Panc1 (cell line): Measurements from ENCODE around the gene OR4F15. TPM values are rescaled to one million over a fixed set of nuclear protein-coding genes. Genes with fewer than 3 reads are reported as not detected.
"Not testable (repeated sequence)": the region's sequence is repeated elsewhere in the genome, so short reads cannot be mapped to it uniquely, and the experiment has no call there.

Experiments
- ATAC-seq: fragments of 200-7000 bp; cut with Tn5 transposase; 2 replicates; pipeline ENCODE4 v1.9.1; 2020; ENCODE audit warnings: mild to moderate bottlenecking, moderate library complexity
- BruUV-seq: library from RNA; stranded (reverse); fragments of 400-500 nt; replicated peaks from 2 replicates; lab custom pipeline; 2021; lab: Mats Ljungman, UMichigan
- CTCF ChIA-PET: fragments of 300-600 bp; sonication (Branson Sonifier 250); formaldehyde crosslinking; loops from one replicate; lab custom pipeline; 2022; ENCODE audit warnings: antibody characterized with exemption; lab: Charles Lee
- POLR2A ChIA-PET: fragments of 300-600 bp; sonication (Branson Sonifier 250); formaldehyde crosslinking; loops from one replicate; lab custom pipeline; 2022; ENCODE audit warnings: antibody characterized with exemption; lab: Charles Lee
- DNase-seq: peaks from one replicate; pipeline ENCODE4 v3.0.0-alpha.2; 2010; ENCODE audit warnings: low read depth, low spot score
- H3K27ac ChIP-seq: 2 replicates; pipeline ENCODE4 v1.5.1; 2011; ENCODE audit warnings: mild to moderate bottlenecking, low read length, inconsistent platforms
- H3K27me3 ChIP-seq: fragments of 200-500 bp; sonication (Bioruptor generic); 2 replicates; pipeline ENCODE4 v1.6.0; 2014; ENCODE audit warnings: low read length, inconsistent platforms; ENCODE audit not compliant: control insufficient read depth, insufficient read depth
- H3K36me3 ChIP-seq: fragments of 200-500 bp; sonication (Bioruptor generic); 2 replicates; pipeline ENCODE4 v1.5.1; 2014; ENCODE audit warnings: inconsistent platforms, mild to moderate bottlenecking, low read length, moderate library complexity; ENCODE audit not compliant: control insufficient read depth, insufficient read depth
- H3K4me1 ChIP-seq: 2 replicates; pipeline ENCODE4 v1.5.1; 2011; ENCODE audit warnings: inconsistent platforms, mild to moderate bottlenecking, low read length, moderate library complexity; ENCODE audit not compliant: control insufficient read depth, insufficient read depth
- H3K4me3 ChIP-seq, 2 experiments: 2 replicates each; pipeline ENCODE4 v1.5.1; 2011 to 2012; ENCODE audit warnings: low read depth in 2 of 2, low read length in 2 of 2, mild to moderate bottlenecking in 2 of 2, inconsistent platforms in 1 of 2, moderate library complexity in 1 of 2
- H3K9me3 ChIP-seq: fragments of 200-500 bp; sonication (Bioruptor generic); 2 replicates; pipeline ENCODE4 v1.5.1; 2014; ENCODE audit warnings: low read depth, mild to moderate bottlenecking, inconsistent platforms, low read length, moderate library complexity; ENCODE audit not compliant: control insufficient read depth, insufficient read depth
- CTCF ChIP-seq: fragments of 450-650 bp; IDR thresholded peaks from 2 replicates; pipeline ENCODE4 v1.5.1; 2017; ENCODE audit warnings: mild to moderate bottlenecking
- POLR2AphosphoS5 ChIP-seq: IDR thresholded peaks from 2 replicates; pipeline ENCODE4 v1.6.1; 2012; ENCODE audit warnings: mild to moderate bottlenecking, low read depth, low read length, moderate library complexity
- REST ChIP-seq, 2 experiments: IDR thresholded peaks; 2 replicates each; pipeline ENCODE4 v1.6.1; 2011 to 2012; ENCODE audit warnings: low read depth in 2 of 2, control low read depth in 1 of 2, low read length in 1 of 2, mild to moderate bottlenecking in 1 of 2, moderate library complexity in 1 of 2; ENCODE audit not compliant: insufficient read depth in 1 of 2
- SIN3A ChIP-seq: IDR thresholded peaks from 2 replicates; pipeline ENCODE4 v1.6.1; 2012; ENCODE audit warnings: low read depth, mild to moderate bottlenecking, low read length, moderate library complexity, borderline replicate concordance; ENCODE audit not compliant: insufficient read depth
- TCF7L2 ChIP-seq: IDR thresholded peaks from 2 replicates; pipeline ENCODE4 v1.6.1; 2011; ENCODE audit warnings: mild to moderate bottlenecking, low read depth, low read length, inconsistent platforms
- in situ Hi-C: cut with HindIII; loops from 2 replicates; pipeline ENCODE4 v1.10.0; 2016; ENCODE audit warnings: low sequenced_read_pairs, low pct_unique_long_range_greater_than_20kb
- intact Hi-C: fragments of 100-400 bp; cut with micrococcal nuclease; formaldehyde crosslinking; loops from one replicate; pipeline ENCODE4 v1.10.0; 2022; ENCODE audit not compliant: unreplicated experiment
- total RNA-seq: library from RNA; stranded (reverse); gene quantifications from one replicate; pipeline ENCODE4 v1.2.1, GENCODE V29; 2021; ENCODE audit not compliant: unreplicated experiment

Gene OR4F15
- total RNA-seq, 1 experiment from 2014 or later: not detected

- H3K27ac ChIP-seq: no peak overlapping the region
- ChIA-PET POLR2A (no interaction called here), CTCF (no interaction called here)
- ATAC-seq (no peak), DNase-seq (no peak)
- H3K27me3 ChIP-seq: peaks cover 2% of the 10 kb centered on the region; the same call in 1 of the 2 replicates
- intact Hi-C loops: no loop called here
- TF ChIP-seq CTCF: peak; percentile 72
- no peak for TF ChIP-seq POLR2AphosphoS5
- H3K36me3 ChIP-seq: no peaks in the 10 kb centered on the region
- no TSS peak for BruUV-seq
- no peaks in the 10 kb centered on the region for H3K4me1 ChIP-seq
- no peaks in the 10 kb centered on the region for H3K9me3 ChIP-seq
- in situ Hi-C loops: no loop called here
- H3K4me3 ChIP-seq: no peak overlapping the region
Observed at GRCh38 chr15:101773496-101774100, 38.4 kb upstream of the OR4F15 start.

GRCh38 chr15:101775136-101775535 lies 36.9 kb upstream of the OR4F15 start:
- H3K27ac ChIP-seq: no peak overlapping the region
- no peaks in the 10 kb centered on the region for H3K4me1 ChIP-seq
- POLR2A ChIA-PET: no interaction called here
- no peaks in the 10 kb centered on the region for H3K36me3 ChIP-seq
- CTCF ChIA-PET: no interaction called here
- BruUV-seq: no TSS peak
- H3K9me3 ChIP-seq: no peaks in the 10 kb centered on the region
- TF ChIP-seq SIN3A (no peak), TCF7L2 (no peak), REST (IDR thresholded peaks at IDR 0.05; ENCODE audit: insufficient read depth in 1 of 2, low read depth in 2 of 2, low read length in 1 of 2) (no peak), CTCF (no peak), POLR2AphosphoS5 (no peak)
- DNase-seq (no peak), ATAC-seq (no peak)
- in situ Hi-C loops: no loop called here
- H3K4me3 ChIP-seq: no peak overlapping the region
- peaks cover 2% of the 10 kb centered on the region; the same call in 1 of the 2 replicates for H3K27me3 ChIP-seq
- intact Hi-C loops: no loop called here

DNA sequence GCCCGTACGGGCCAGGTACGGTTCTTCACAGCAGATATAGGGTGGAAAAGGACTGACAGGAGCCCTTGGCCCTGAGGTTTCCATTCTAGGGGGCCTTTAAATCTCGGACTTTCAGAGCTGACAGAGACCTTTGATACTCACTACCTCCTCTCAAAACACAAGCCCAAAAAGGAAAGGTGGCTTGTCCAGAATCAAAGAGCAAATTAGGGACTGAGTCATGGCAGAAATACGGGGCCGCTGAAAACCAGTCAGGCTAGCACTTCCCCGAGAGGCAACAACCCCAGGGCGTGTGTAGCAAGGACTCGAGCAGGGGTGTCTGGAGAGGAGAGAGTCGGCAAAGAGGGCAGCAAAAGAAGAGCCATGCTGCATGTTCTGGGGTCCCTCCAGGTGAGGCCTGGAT lies 33.4 kb upstream of the OR4F15 start:
- H3K27ac ChIP-seq, DNase-seq, H3K9me3 ChIP-seq, POLR2A ChIA-PET, H3K36me3 ChIP-seq, intact Hi-C loops, ATAC-seq, BruUV-seq, H3K27me3 ChIP-seq, CTCF ChIA-PET, in situ Hi-C loops, H3K4me3 ChIP-seq, H3K4me1 ChIP-seq: not testable (repeated sequence)

GRCh38 chr15:101780225-101780624 lies 31.8 kb upstream of the OR4F15 start:
- ATAC-seq, in situ Hi-C loops: not testable (repeated sequence)

More at GRCh38 chr15:101780225-101780624, 31.8 kb upstream of the OR4F15 start:
- intact Hi-C loops: loop anchor here (10.0 kb wide), 1 partner anchor 1995 kb away; no protein-coding TSS in a partner anchor
- H3K4me3 ChIP-seq, H3K9me3 ChIP-seq, H3K36me3 ChIP-seq, H3K27ac ChIP-seq, BruUV-seq, CTCF ChIA-PET, H3K4me1 ChIP-seq, DNase-seq, POLR2A ChIA-PET, H3K27me3 ChIP-seq: not testable (repeated sequence)
